Mucosa of rectum (tissue), 2 donors: ENCODE results near the gene CD163.
"Not testable (repeated sequence)": the region's sequence is repeated elsewhere in the genome, so short reads cannot be mapped to it uniquely, and the experiment has no call there.

Experiments used
- H3K27ac ChIP-seq, 2 donors: one replicate each; pipeline ENCODE4 v1.7.0; 2013; ENCODE audit warnings: inconsistent platforms in 2 of 2, low read depth in 2 of 2, low read length in 2 of 2
- H3K27me3 ChIP-seq, 2 donors: one replicate each; pipeline ENCODE4 v1.7.0; 2013; ENCODE audit warnings: low read length in 2 of 2; ENCODE audit not compliant: control insufficient read depth in 2 of 2, insufficient read depth in 2 of 2
- H3K36me3 ChIP-seq, 2 donors: one replicate each; pipeline ENCODE4 v1.7.0; 2013; ENCODE audit warnings: low read length in 2 of 2; ENCODE audit not compliant: control insufficient read depth in 2 of 2, insufficient read depth in 2 of 2
- H3K4me1 ChIP-seq, 2 donors: one replicate each; pipeline ENCODE4 v1.7.0; 2013; ENCODE audit warnings: low read length in 2 of 2, mild to moderate bottlenecking in 1 of 2; ENCODE audit not compliant: control insufficient read depth in 2 of 2, insufficient read depth in 2 of 2
- H3K4me3 ChIP-seq, 2 donors: one replicate each; pipeline ENCODE4 v1.7.0; 2013; ENCODE audit warnings: low read length in 2 of 2
- H3K9ac ChIP-seq, 2 donors: one replicate each; pipeline ENCODE4 v1.7.0; 2013; ENCODE audit warnings: low read length in 2 of 2, low read depth in 1 of 2, mild to moderate bottlenecking in 1 of 2
- H3K9me3 ChIP-seq, 2 donors: one replicate each; pipeline ENCODE4 v1.7.0; 2013; ENCODE audit warnings: low read length in 2 of 2; ENCODE audit not compliant: control insufficient read depth in 2 of 2
- donor health status: healthy.
- donor health status: Normal muscosa, but diverticular disease.

The CD163 gene

GRCh38 chr12:7459973-7460372, 43.6 kb downstream of the CD163 start:
- no peaks in the 10 kb centered on the region for H3K27me3 ChIP-seq
- no peaks in the 10 kb centered on the region for H3K36me3 ChIP-seq
- H3K9ac ChIP-seq: no peak overlapping the region

GRCh38 chr12:7451756-7452155, 51.8 kb downstream of the CD163 start:
- Histone ChIP-seq H3K4me1 (no peaks in the 10 kb centered on the region), H3K36me3 (no peaks in the 10 kb centered on the region), H3K27me3 (no peaks in the 10 kb centered on the region), H3K4me3 (no peak overlapping the region), H3K9me3 (no peaks in the 10 kb centered on the region), H3K9ac (no peak overlapping the region), H3K27ac (no peak overlapping the region)

More at GRCh38 chr12:7459973-7460372, 43.6 kb downstream of the CD163 start:
- H3K9me3 ChIP-seq: no peaks in the 10 kb centered on the region
- no peak overlapping the region for H3K4me3 ChIP-seq
- no peak overlapping the region for H3K27ac ChIP-seq
- H3K4me1 ChIP-seq: no peaks in the 10 kb centered on the region

DNA sequence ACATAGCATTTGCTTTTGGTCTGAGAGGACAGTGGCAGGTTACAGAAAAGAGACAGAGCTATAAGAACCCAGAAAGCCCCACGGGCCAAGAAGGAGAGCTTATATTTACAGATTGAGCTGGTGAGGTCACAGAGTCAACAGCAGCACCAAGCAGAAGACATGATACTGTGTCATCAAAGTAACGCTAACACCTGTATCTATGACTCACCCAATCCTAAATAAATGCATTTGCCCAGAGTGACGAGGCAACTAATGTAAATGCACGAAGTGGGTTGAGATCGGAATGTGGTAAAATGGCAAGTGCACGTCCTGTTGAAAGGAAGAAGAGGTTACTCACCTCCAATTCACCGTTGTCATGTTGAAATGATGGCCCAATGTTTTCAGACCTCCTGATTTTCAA, 52.9 kb downstream of the CD163 start:
- H3K4me3 ChIP-seq: no peak overlapping the region

DNA sequence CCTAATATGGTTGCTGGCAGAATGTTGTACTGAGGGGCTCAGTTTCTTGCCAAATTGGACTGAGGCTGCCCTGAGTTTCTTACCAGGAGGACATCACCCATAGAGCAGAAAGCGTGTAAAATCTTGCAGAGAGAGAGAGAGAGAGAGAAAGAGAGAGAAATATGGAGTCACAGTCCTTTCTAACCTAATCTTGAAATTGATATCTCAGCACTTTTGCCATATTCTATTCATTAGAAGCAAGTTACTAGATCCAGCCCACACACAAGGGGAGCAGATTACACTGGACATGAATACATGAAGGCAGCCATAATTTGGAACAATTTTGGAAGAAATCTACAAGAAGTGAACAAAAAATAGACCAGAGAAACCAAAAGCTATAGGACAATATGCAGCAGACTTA, 55.5 kb downstream of the CD163 start:
- H3K27me3 ChIP-seq: no peaks in the 10 kb centered on the region
- no peak overlapping the region for H3K4me3 ChIP-seq
- H3K36me3 ChIP-seq: no peaks in the 10 kb centered on the region

More for the DNA sequence above, 52.9 kb downstream of the CD163 start:
- no peaks in the 10 kb centered on the region for H3K4me1 ChIP-seq
- no peaks in the 10 kb centered on the region for H3K9me3 ChIP-seq
- no peaks in the 10 kb centered on the region for H3K27me3 ChIP-seq
- no peak overlapping the region for H3K9ac ChIP-seq
- no peak overlapping the region for H3K27ac ChIP-seq
- H3K36me3 ChIP-seq: no peaks in the 10 kb centered on the region

DNA sequence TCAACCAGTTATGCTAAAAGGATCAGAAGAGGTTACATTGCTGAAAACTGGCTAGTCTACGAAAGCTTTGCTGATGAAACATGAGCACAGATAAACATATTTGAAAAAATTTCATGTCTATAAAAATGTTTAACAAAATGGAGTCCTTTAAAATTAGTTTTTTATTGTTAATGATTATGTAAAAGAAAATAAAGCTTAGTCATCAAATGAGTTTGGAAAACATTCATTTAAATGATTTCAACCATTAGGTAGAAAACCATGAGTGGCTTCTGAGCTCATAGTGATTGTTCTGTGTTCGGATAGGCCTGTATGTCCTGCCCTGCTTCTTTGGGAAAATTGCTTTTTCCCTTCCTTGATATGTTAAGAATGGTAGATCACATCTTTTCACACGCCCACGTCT, 59.0 kb downstream of the CD163 start:
- H3K4me3 ChIP-seq: no peak overlapping the region
- H3K9ac ChIP-seq: no peak overlapping the region
- H3K27ac ChIP-seq: no peak overlapping the region
- peaks cover 0 to 5% of the 10 kb centered on the region in 2 donors for H3K4me1 ChIP-seq
- H3K36me3 ChIP-seq: no peaks in the 10 kb centered on the region
- no peaks in the 10 kb centered on the region for H3K9me3 ChIP-seq
- H3K27me3 ChIP-seq: no peaks in the 10 kb centered on the region

More for the DNA sequence above, 55.5 kb downstream of the CD163 start:
- H3K4me1 ChIP-seq: peaks cover 0 to 5% of the 10 kb centered on the region in 2 donors
- H3K9me3 ChIP-seq: no peaks in the 10 kb centered on the region
- no peak overlapping the region for H3K27ac ChIP-seq
- no peak overlapping the region for H3K9ac ChIP-seq

DNA sequence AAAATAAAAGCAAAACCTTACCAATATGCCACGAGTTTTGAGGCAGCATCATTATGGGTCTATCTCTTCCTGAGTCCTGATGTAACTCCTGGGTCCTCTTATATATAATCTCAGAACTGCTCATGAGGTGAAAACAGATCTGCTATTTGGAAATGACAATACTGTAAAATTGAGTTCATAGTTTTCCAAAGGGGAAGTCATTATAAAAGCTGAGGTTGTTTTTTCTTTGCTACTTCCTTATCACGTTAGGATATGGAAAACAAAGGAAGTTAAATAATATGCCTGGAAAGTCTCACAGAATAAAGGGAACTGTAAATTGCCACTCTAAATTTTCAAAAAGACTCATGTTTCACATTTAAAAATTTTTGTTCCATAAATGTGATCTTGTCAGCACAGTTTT, 59.5 kb downstream of the CD163 start, which contains the start of gene CD163L1:
Gene CD163L1, minus strand, starts transcription at position 78 of the 400 bp plus-strand sequence. Its CDS starts 26 bp downstream, at position 52.
- H3K9me3 ChIP-seq: no peaks in the 10 kb centered on the region
- peaks cover 0 to 5% of the 10 kb centered on the region in 2 donors for H3K4me1 ChIP-seq
- no peaks in the 10 kb centered on the region for H3K36me3 ChIP-seq
- peak within 1 kb of the TSS; percentile 3 to 45 for H3K27ac ChIP-seq
- H3K27me3 ChIP-seq: no peaks in the 10 kb centered on the region
- H3K9ac ChIP-seq: peak within 1 kb of the TSS; percentile 5 to 20
- H3K4me3 ChIP-seq: peak within 1 kb of the TSS; percentile 16 to 24

DNA sequence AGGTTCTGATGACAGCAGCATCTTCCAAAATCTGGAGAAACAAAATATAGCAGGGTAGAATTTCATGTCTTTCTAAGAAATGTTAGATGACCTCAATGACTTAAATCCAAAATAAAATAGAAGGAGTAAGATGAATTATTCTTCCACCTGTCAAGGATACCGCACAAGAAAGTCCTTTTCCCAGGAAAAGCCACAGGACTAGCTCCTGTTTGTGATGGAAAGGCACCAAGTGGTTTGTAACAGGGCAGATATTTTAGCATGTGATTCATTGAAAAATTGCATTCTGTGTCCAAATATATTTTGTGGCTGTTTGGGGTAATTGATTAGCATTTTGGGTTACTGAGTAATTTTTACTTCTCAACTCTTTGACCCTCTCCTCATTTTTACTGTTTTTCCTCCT, 62.4 kb downstream of the CD163 start:
- Histone ChIP-seq H3K9ac (no peak overlapping the region), H3K9me3 (no peaks in the 10 kb centered on the region), H3K27ac (no peak overlapping the region), H3K36me3 (no peaks in the 10 kb centered on the region), H3K27me3 (no peaks in the 10 kb centered on the region), H3K4me3 (no peak overlapping the region), H3K4me1 (peaks cover 0 to 5% of the 10 kb centered on the region in 2 donors)

- peak overlapping the region in 1 of 2 donors; percentile 26 for H3K9ac ChIP-seq
- H3K27ac ChIP-seq: peak overlapping the region in 1 of 2 donors; percentile 32
- no peaks in the 10 kb centered on the region for H3K36me3 ChIP-seq
- peaks cover 0 to 5% of the 10 kb centered on the region in 2 donors for H3K4me1 ChIP-seq
- no peaks in the 10 kb centered on the region for H3K27me3 ChIP-seq
- H3K4me3 ChIP-seq: peak overlapping the region; percentile 26 to 30
- H3K9me3 ChIP-seq: no peaks in the 10 kb centered on the region
Measured at GRCh38 chr12:7439579-7440505, 63.7 kb downstream of the CD163 start.

- not testable (repeated sequence) for H3K9ac ChIP-seq, H3K4me3 ChIP-seq, H3K4me1 ChIP-seq, H3K36me3 ChIP-seq, H3K27me3 ChIP-seq, H3K27ac ChIP-seq, H3K9me3 ChIP-seq
Measured at GRCh38 chr12:7438291-7438995, 65.1 kb downstream of the CD163 start.

GRCh38 chr12:7437494-7437893, 66.1 kb downstream of the CD163 start:
- not testable (repeated sequence) for H3K4me1 ChIP-seq, H3K9me3 ChIP-seq, H3K9ac ChIP-seq, H3K27me3 ChIP-seq, H3K27ac ChIP-seq, H3K36me3 ChIP-seq, H3K4me3 ChIP-seq
